ENCODE data around the gene HSD17B10. TPM values are rescaled to one million over a fixed set of nuclear protein-coding genes. Genes with fewer than 3 reads are reported as not detected.

The HSD17B10 gene
- total and polyA plus RNA-seq, 12 donors = 43.9 to 212 (median 105) TPM

- no peak overlapping the region for H3K27ac ChIP-seq
- TF ChIP-seq CTCF (IDR thresholded peaks at IDR 0.05) = no peak
Observed at GRCh38 chrX:53438174-53438831, 4.1 kb upstream of the HSD17B10 start.

GRCh38 chrX:53437206-53437605 lies 3.0 kb upstream of the HSD17B10 start:
- WGBS, 2 donors = 77 to 88% methylated on average over 2 of the region's 2 CpGs
- intact Hi-C loops (cut with DNase I) = loop anchor here in 8 of 10 donors (2.0 to 10.0 kb wide), 6 partner anchors 120 to 212 kb away; partner anchors contain the start of genes IQSEC2 (in 4 of the 8) and KDM5C (in 1 of the 8)
- Histone ChIP-seq H3K4me3 (no peak overlapping the region), H3K36me3 (peaks cover 0 to 7% (median 0%) of the 10 kb centered on the region in 9 donors), H3K9me3 (no peaks in the 10 kb centered on the region), H3K4me1 (peaks cover 0 to 39% (median 14%) of the 10 kb centered on the region in 9 donors), H3K27me3 (peaks cover 0 to 86% (median 0%) of the 10 kb centered on the region in 7 donors), H3K27ac (no peak overlapping the region)
- no peak for DNase-seq
- no peak for ATAC-seq
- TF ChIP-seq CTCF (IDR thresholded peaks at IDR 0.05) = no peak

More at GRCh38 chrX:53438174-53438831, 4.1 kb upstream of the HSD17B10 start:
- DNase-seq (no peak), ATAC-seq (no peak)
- Histone ChIP-seq H3K9me3 (no peaks in the 10 kb centered on the region), H3K36me3 (no peaks in the 10 kb centered on the region), H3K4me1 (peaks cover 0 to 40% (median 14%) of the 10 kb centered on the region in 9 donors), H3K4me3 (no peak overlapping the region), H3K27me3 (peaks cover 0 to 86% (median 0%) of the 10 kb centered on the region in 7 donors)
- 59 to 69% methylated on average over 5 of the region's 5 CpGs for WGBS, 2 donors
- intact Hi-C loops (cut with DNase I) = loop anchor here in 7 of 10 donors (5.0 to 10.0 kb wide), 5 partner anchors 121 to 214 kb away; partner anchors contain the start of genes IQSEC2 (in 4 of the 7) and KDM5C (in 1 of the 7)

GRCh38 chrX:53435997-53436396 lies 1.8 kb upstream of the HSD17B10 start:
- Histone ChIP-seq H3K4me1 (peaks cover 0 to 27% (median 10%) of the 10 kb centered on the region in 9 donors), H3K27ac (no peak overlapping the region), H3K4me3 (no peak overlapping the region), H3K27me3 (peaks cover 0 to 81% (median 0%) of the 10 kb centered on the region in 7 donors), H3K9me3 (no peaks in the 10 kb centered on the region), H3K36me3 (peaks cover 0 to 19% (median 0%) of the 10 kb centered on the region in 9 donors)
- peak; percentile 29 to 88 (median 68) for TF ChIP-seq CTCF (IDR thresholded peaks at IDR 0.05)
- DNase-seq = peak; percentile 26 to 38
- WGBS, 2 donors = 0 to 2% methylated on average over 4 of the region's 4 CpGs
- intact Hi-C loops (cut with DNase I) = loop anchor here in 9 of 10 donors (2.0 to 10.0 kb wide), 7 partner anchors 119 to 211 kb away; partner anchors contain the start of genes IQSEC2 (in 4 of the 9) and KDM5C (in 1 of the 9)
- ATAC-seq = peak in 5 of 8 donors; percentile 47 to 66 (median 63)

GRCh38 chrX:53430231-53430630 lies 3.9 kb downstream of the HSD17B10 start:
- TF ChIP-seq CTCF (IDR thresholded peaks at IDR 0.05) = no peak
- WGBS, 2 donors = 94 to 95% methylated on average over 9 of the region's 9 CpGs
- Histone ChIP-seq H3K4me1 (peaks cover 0 to 14% (median 4%) of the 10 kb centered on the region in 9 donors), H3K27ac (no peak overlapping the region), H3K36me3 (peaks cover 0 to 46% (median 0%) of the 10 kb centered on the region in 9 donors), H3K4me3 (no peak overlapping the region), H3K9me3 (no peaks in the 10 kb centered on the region), H3K27me3 (peaks cover 0 to 25% (median 0%) of the 10 kb centered on the region in 7 donors)
- intact Hi-C loops (cut with DNase I) = loop anchor here in 6 of 10 donors (10.0 kb wide), 3 partner anchors 115 to 205 kb away; partner anchors contain the start of genes IQSEC2 (in 4 of the 6) and KDM5C (in 1 of the 6)
- no peak for ATAC-seq
- DNase-seq = no peak
